ENCODE measurements around the gene CDH4.

The CDH4 gene

DNA sequence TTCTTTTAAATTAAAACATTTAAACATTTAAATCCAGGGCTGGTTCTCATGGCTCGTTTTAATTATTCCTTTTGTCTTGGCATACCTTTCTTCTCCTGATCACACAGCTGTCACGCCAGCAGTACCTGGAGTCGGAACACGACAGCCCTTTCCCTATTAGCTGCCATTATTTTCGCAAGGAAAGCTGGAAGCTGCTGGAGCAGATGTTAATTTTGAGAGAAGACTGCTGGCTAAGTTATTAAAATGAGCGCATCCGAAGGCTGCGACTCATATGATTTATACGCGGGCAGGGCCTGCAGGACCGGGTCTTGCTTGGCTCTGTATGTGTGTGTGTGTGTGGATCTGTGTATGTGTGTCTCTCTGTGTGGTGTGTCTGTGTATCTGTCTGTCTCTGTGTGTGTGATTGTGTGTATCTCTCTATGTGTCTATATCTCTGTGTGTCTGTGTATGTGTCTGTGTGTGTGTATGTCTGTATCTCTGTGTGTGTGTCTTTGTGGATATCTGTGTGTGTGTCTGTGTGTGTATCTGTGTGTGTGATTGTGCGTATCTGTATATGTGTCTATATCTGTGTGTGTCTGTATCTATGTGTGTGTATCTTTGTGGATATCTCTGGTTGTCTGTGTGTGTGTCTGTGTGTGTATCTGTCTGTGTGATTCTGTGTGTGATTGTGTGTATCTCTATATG, 191.5 kb downstream of the CDH4 start:
- H3K4me3 ChIP-seq (ENCODE audit: low read depth, low read length): no peak overlapping the region
- TF ChIP-seq, protein P1, sequence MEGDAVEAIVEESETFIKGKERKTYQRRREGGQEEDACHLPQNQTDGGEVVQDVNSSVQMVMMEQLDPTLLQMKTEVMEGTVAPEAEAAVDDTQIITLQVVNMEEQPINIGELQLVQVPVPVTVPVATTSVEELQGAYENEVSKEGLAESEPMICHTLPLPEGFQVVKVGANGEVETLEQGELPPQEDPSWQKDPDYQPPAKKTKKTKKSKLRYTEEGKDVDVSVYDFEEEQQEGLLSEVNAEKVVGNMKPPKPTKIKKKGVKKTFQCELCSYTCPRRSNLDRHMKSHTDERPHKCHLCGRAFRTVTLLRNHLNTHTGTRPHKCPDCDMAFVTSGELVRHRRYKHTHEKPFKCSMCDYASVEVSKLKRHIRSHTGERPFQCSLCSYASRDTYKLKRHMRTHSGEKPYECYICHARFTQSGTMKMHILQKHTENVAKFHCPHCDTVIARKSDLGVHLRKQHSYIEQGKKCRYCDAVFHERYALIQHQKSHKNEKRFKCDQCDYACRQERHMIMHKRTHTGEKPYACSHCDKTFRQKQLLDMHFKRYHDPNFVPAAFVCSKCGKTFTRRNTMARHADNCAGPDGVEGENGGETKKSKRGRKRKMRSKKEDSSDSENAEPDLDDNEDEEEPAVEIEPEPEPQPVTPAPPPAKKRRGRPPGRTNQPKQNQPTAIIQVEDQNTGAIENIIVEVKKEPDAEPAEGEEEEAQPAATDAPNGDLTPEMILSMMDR (IDR thresholded peaks at IDR 0.05; ENCODE audit: low read depth, low read length): no peak

DNA sequence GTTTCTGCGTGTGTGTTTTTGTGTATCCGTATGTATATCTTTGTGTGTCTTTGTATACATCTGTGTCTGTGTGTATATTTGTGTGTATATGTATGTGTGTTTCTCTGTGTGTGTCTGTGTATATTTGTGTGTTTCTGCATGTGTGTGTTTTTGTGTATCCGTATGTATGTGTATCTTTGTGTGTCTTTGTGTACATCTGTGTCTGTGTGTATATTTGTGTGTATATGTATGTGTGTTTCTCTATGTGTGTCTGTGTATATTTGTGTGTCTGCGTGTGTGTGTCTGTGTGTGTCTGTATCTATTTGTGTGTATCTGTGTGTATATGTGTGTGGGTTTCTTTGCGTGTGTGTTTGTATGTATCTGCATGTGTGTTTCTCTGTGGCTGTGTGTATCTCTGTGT, 192.6 kb downstream of the CDH4 start:
- H3K4me3 ChIP-seq (ENCODE audit: low read depth, low read length): no peak overlapping the region
- TF ChIP-seq, protein P1 (IDR thresholded peaks at IDR 0.05; ENCODE audit: low read depth, low read length): no peak

DNA sequence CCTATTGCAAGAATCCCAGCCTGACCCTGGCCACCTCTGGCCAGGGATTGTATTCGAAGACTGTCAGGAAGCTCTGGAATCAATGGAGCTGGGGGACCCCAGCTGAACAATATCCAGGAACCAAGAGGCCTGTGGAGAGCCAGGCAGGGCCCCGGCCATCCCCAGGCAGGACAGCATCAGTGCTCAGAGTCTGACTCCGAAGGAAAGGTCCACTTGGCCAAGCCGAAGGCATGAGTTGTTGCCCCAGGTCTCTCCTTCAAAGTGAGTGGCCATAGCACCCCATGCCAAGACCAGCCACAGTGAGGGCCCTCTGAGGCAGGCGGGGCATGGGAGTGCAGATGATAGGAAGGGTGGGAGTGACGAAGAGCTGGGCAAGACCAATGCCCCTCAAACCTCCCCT, 193.1 kb downstream of the CDH4 start:
- TF ChIP-seq, protein P1 (IDR thresholded peaks at IDR 0.05; ENCODE audit: low read depth, low read length): no peak
- no peak overlapping the region for H3K4me3 ChIP-seq (ENCODE audit: low read depth, low read length)

DNA sequence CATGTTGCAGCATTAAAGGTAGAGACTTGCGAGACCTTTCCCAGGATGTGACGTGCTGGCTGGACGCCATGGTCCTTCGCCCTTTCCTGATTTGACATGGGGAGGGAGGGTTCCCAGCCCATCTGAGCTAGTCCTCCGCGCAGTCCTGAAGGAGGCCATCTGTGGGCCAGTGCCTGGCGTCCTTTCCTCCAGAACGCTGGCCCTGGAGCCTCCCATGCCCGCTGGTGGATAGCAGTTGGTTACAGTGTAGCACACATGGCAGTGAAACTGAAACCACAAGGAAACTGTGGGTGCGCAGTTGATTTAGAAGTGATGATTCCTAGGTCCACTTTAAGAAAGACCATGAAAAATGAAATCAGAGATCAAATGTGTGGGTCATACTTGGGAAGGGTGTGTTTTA, 193.7 kb downstream of the CDH4 start:
- TF ChIP-seq, protein P1 (IDR thresholded peaks at IDR 0.05; ENCODE audit: low read depth, low read length): no peak
- no peak overlapping the region for H3K4me3 ChIP-seq (ENCODE audit: low read depth, low read length)

DNA sequence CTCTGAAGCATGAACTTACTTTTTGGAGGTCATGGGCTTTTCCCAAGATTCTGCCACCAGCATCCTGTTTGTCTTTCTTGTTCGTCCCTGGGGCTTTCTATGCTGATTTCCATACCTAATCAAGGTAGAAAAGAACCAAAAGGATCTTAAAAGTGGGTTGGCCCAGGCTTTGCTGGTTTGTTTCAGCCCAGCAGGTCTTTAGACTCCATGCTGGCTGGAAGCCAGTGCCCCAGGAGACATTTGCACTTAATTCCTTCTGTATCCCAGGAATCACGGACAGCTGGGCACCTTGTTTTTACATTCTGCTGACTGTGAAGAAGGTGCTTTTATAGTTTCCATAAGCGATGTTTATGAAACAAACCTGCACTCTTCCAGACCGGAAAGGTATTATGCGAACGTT, 195.9 kb downstream of the CDH4 start:
- TF ChIP-seq, protein P1 (IDR thresholded peaks at IDR 0.05; ENCODE audit: low read depth, low read length): no peak
- H3K4me3 ChIP-seq (ENCODE audit: low read depth, low read length): no peak overlapping the region

DNA sequence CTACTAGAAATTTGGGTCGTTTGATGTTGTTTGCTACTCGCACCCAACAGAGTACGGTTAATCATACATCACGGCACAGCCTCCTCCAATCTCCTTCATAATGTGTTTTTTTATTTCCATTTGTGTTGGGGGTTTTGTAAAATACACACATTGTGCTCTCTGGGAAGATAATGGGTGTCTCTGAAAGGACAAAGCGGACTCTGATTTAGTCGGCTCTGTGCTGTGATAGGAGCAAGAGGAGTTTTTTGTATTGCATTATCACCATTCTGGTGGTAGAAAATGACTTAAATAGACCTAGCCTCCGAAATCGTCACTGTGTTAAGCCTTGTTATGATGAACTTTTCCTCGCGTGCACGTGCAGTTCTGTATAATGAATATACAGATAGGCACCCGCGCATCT, 196.3 kb downstream of the CDH4 start:
- TF ChIP-seq, protein P1 (IDR thresholded peaks at IDR 0.05; ENCODE audit: low read depth, low read length): no peak
- H3K4me3 ChIP-seq (ENCODE audit: low read depth, low read length): no peak overlapping the region

DNA sequence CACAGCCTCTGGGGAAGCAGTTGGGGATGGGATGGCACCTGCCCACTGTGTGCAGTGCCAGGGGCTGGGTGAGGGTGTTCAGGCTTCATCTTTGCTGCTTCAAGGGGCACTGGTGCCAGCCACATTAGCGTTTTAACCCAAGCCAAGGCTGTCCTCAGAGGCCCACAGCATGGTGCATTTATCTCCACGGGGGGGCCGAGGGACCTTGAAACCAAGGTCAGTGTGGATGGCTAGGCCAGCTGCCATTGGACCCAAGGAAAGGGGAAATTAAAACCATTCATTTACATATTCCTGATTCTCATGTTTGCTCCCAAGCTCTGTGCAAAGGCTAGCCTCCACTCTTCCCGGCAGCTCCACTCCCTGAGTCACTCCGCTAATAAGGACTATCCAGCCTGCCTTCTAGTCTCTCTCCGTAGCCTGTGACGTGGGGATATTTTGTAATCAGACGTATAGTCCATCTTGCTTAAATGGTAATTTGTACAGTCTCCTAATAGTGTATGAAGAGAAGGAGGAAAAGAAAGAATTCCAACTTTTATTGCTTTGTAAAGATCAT, 197.1 kb downstream of the CDH4 start:
- H3K4me3 ChIP-seq (ENCODE audit: low read depth, low read length): no peak overlapping the region
- TF ChIP-seq, protein P1 (IDR thresholded peaks at IDR 0.05; ENCODE audit: low read depth, low read length): no peak
